HG03066 (cell line): ENCODE results near the gene ANGPTL8.

ENCODE experiments used
- ATAC-seq: cut with Tn5 transposase; IDR thresholded peaks from one replicate; pipeline ENCODE4 v1.9.1; 2021; ENCODE audit warnings: low read depth; ENCODE audit not compliant: unreplicated experiment

Gene ANGPTL8

GRCh38 chr19:11257846-11258380 is 18.5 kb downstream of the ANGPTL8 start:
- ATAC-seq, result no peak

- no peak for ATAC-seq
Observed at GRCh38 chr19:11260996-11261395, 21.6 kb downstream of the ANGPTL8 start.

GRCh38 chr19:11261431-11261970 is 22.1 kb downstream of the ANGPTL8 start:
- ATAC-seq, result no peak

GRCh38 chr19:11261971-11262839 is 22.8 kb downstream of the ANGPTL8 start, which contains the start of gene DOCK6:
Gene DOCK6, minus strand, starts transcription at chr19:11262524. Its CDS starts 84 bp downstream, at chr19:11262440.
- no peak for ATAC-seq

- ATAC-seq, result no peak
Observed at GRCh38 chr19:11263726-11264125, 24.3 kb downstream of the ANGPTL8 start.

- ATAC-seq, result no peak
Observed at GRCh38 chr19:11264452-11265176, 25.2 kb downstream of the ANGPTL8 start.

- no peak for ATAC-seq
Observed at GRCh38 chr19:11265177-11265784, 25.9 kb downstream of the ANGPTL8 start.

- ATAC-seq, result no peak
Observed at GRCh38 chr19:11265785-11266236, 26.4 kb downstream of the ANGPTL8 start.

GRCh38 chr19:11267316-11268085 is 28.1 kb downstream of the ANGPTL8 start:
- no peak for ATAC-seq

- ATAC-seq, result no peak
Observed at GRCh38 chr19:11268783-11269267, 29.4 kb downstream of the ANGPTL8 start.

GRCh38 chr19:11269408-11269807 is 30.0 kb downstream of the ANGPTL8 start:
- ATAC-seq, result no peak

- no peak for ATAC-seq
Observed at GRCh38 chr19:11273296-11273695, 33.9 kb downstream of the ANGPTL8 start.

GRCh38 chr19:11273989-11274388 is 34.6 kb downstream of the ANGPTL8 start:
- no peak for ATAC-seq

- no peak for ATAC-seq
Observed at GRCh38 chr19:11274533-11275086, 35.2 kb downstream of the ANGPTL8 start.

- no peak for ATAC-seq
Observed at GRCh38 chr19:11278670-11279069, 39.3 kb downstream of the ANGPTL8 start.

GRCh38 chr19:11279505-11280236 is 40.3 kb downstream of the ANGPTL8 start:
- no peak for ATAC-seq

- no peak for ATAC-seq
Observed at GRCh38 chr19:11281356-11282049, 42.1 kb downstream of the ANGPTL8 start.

GRCh38 chr19:11284515-11284914 is 45.1 kb downstream of the ANGPTL8 start:
- ATAC-seq, result no peak
